Large intestine (tissue), 3 donors: ENCODE measurements around the gene RBM38. TPM values are rescaled to one million over a fixed set of nuclear protein-coding genes. Genes with fewer than 3 reads are reported as not detected.

Experiments
- DNase-seq, 2 donors: peaks; one replicate each; pipeline versions ENCODE4 v3.0.0 to v3.0.0-alpha.2; 2013
- H3K27ac ChIP-seq: one replicate; pipeline ENCODE4 v1.5.1; 2013; ENCODE audit warnings: low read length
- H3K27me3 ChIP-seq: 2 replicates; pipeline ENCODE4 v1.6.1; 2013; ENCODE audit warnings: low read length; ENCODE audit not compliant: control insufficient read depth, insufficient read depth
- H3K36me3 ChIP-seq: 2 replicates; pipeline ENCODE4 v1.6.1; 2013; ENCODE audit warnings: low read length; ENCODE audit not compliant: control insufficient read depth, insufficient read depth
- H3K4me1 ChIP-seq: one replicate; pipeline ENCODE4 v1.6.1; 2013; ENCODE audit warnings: low read length; ENCODE audit not compliant: control insufficient read depth, insufficient read depth
- H3K4me3 ChIP-seq: one replicate; pipeline ENCODE4 v1.5.1; 2013; ENCODE audit warnings: low read length
- H3K9me3 ChIP-seq: one replicate; pipeline ENCODE4 v1.6.1; 2013; ENCODE audit warnings: mild to moderate bottlenecking, low read depth, low read length, moderate library complexity; ENCODE audit not compliant: control insufficient read depth
- WGBS: methylation state at CpG from one replicate; pipeline ENCODE4 v1.1.5; 2013; ENCODE audit warnings: low lambda C conversion rate; ENCODE audit not compliant: insufficient coverage; 5-methylcytosine and 5-hydroxymethylcytosine counted together
- polyA plus RNA-seq: library from polyadenylated mRNA; unstranded; fragments of 120-200 nt; gene quantifications from one replicate; pipeline ENCODE4 v1.2.1, GENCODE V29; 2013

The RBM38 gene
- polyA plus RNA-seq, 1 donor, result 19.7 TPM

- 0% methylated on average over 1 of the region's 57 CpGs for WGBS
- no peak overlapping the region for H3K27ac ChIP-seq
- H3K4me1 ChIP-seq, result peaks cover 20% of the 10 kb centered on the region
- peaks cover 12% of the 10 kb centered on the region for H3K36me3 ChIP-seq
- peak overlapping the region; percentile 37 for H3K4me3 ChIP-seq
- H3K9me3 ChIP-seq, result no peaks in the 10 kb centered on the region
- peak; percentile 82 to 93 for DNase-seq
- no peaks in the 10 kb centered on the region for H3K27me3 ChIP-seq
Observed at GRCh38 chr20:57388953-57389694, 2.1 kb upstream of the RBM38 start.

- peak overlapping the region; percentile 37 for H3K4me3 ChIP-seq
- no peaks in the 10 kb centered on the region for H3K9me3 ChIP-seq
- H3K27ac ChIP-seq, result no peak overlapping the region
- no peaks in the 10 kb centered on the region for H3K27me3 ChIP-seq
- peak in 1 of 2 donors; percentile 45 for DNase-seq
- H3K36me3 ChIP-seq, result peaks cover 16% of the 10 kb centered on the region
- WGBS, result no CpG with 5 or more reads among the region's 52 CpGs
- peaks cover 15% of the 10 kb centered on the region for H3K4me1 ChIP-seq
Observed at GRCh38 chr20:57389695-57390603, 1.2 kb upstream of the RBM38 start.

DNA sequence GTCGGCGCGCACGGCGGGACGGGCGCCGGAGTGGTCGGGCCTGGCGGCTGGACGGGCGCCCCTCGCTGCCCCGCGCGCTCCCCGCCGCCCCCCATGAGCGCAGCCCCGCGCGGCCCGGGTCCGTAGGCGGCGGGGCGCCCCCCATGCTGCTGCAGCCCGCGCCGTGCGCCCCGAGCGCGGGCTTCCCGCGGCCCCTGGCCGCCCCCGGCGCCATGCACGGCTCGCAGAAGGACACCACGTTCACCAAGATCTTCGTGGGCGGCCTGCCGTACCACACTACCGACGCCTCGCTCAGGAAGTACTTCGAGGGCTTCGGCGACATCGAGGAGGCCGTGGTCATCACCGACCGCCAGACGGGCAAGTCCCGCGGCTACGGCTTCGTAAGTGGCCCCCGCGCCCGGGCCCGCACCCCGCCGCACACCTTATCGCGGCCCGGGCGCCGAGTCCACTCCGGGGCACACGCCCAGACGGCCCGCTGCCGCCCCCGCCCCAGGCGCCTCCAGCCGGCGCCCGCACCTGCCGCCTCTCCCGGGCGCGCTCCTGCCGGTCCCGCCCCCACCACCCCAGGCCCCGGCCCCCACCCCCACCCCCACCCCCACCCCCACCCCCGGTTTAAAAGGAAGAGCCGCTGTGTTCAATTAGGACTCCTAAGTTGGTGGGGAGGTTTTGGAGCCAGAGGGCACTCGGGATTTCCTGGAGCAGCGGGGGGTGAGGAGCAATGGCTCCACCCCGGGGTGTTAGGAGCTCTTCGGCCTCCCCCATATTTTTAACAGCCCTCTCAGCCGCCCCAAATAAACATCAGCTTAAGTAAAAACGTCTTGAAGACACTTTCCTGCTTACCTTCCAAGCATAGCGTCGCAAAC lies 474 bp downstream of the RBM38 start:
- H3K36me3 ChIP-seq, result peaks cover 30% of the 10 kb centered on the region
- H3K27me3 ChIP-seq, result no peaks in the 10 kb centered on the region
- no peaks in the 10 kb centered on the region for H3K9me3 ChIP-seq
- H3K4me3 ChIP-seq, result peak overlapping the region; percentile 50
- H3K4me1 ChIP-seq, result peaks cover 15% of the 10 kb centered on the region
- WGBS, result no CpG with 5 or more reads among the region's 98 CpGs
- no peak overlapping the region for H3K27ac ChIP-seq
- peak in 1 of 2 donors; percentile 61 for DNase-seq

DNA sequence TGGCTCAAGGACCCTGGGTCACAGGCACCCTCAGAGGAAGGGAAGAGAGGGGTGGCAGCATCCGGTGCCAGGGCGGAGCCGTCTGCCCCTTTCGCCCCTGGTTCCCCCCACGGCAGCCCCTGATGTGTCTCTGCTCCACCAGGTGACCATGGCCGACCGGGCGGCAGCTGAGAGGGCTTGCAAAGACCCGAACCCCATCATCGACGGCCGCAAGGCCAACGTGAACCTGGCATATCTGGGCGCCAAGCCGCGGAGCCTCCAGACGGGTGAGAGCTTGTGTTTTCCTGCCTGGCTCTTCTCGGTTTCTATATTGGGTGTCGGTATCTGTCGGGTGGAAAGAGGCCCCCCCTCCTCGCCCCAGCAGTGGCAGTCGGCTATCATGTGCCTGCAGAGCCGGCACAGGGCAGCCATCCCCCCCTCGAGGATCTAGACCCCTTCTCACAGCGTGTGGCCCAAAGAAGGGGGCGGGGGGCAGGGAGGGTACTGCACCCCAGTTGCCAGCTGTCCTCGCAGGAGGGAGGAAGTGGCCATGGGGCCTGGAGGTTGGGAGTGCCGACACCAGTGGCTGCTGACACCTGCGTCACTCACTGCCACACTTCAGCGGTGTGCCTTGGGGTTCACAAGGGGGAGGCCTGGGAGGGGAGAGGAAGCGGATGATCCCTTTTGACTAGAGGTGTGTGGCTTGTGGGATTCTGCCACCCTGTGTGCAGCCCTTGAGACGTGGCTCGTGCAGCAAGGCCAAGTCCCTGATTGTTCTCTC lies 1.5 kb downstream of the RBM38 start:
- Histone ChIP-seq H3K27ac (no peak overlapping the region), H3K4me1 (peaks cover 15% of the 10 kb centered on the region), H3K36me3 (peaks cover 41% of the 10 kb centered on the region), H3K27me3 (no peaks in the 10 kb centered on the region), H3K9me3 (no peaks in the 10 kb centered on the region), H3K4me3 (peak overlapping the region; percentile 43)
- DNase-seq, result peak in 1 of 2 donors; percentile 44
- WGBS, result no CpG with 5 or more reads among the region's 33 CpGs

DNA sequence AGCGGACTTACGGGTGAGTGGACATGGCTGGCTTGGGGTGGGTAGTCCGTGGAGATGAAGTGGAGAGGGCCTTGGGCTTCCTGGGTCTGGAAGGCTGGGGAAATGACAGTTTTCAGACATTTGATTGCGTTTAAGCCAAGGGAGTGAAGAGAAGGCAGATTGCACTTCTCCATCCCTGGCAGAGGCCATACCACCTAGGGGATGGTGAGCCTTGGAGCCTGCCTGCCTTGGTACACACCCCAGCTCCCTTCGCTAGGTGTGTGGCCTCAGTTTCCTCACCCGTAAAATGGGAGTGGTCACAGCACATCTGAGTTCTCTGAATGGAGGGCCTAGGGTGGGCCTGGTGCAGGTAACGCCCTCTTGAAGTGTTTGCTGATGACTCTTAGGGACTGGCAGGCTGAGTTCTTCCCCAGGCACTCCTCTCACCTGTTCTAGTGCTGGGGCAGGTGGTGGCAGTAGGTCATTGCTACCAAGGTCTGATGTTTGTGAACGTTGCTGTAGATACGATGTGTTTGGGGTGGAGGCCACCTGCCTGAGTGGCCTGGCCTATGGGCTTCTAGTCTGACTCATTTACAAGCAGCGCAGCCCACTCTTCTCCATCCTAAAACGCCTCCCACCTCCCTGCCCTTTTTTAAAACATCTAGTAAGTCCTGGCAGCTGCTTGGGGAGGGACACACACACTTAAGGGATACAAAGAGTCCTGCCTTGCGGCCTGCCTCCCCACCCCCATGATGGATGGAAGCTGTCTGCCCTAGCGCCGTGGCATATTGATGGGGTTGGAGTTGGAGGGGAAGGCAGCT lies 2.3 kb downstream of the RBM38 start:
- no peaks in the 10 kb centered on the region for H3K27me3 ChIP-seq
- peaks cover 3% of the 10 kb centered on the region for H3K9me3 ChIP-seq
- H3K27ac ChIP-seq, result no peak overlapping the region
- H3K36me3 ChIP-seq, result peaks cover 43% of the 10 kb centered on the region
- peak in 1 of 2 donors; percentile 14 for DNase-seq
- no peak overlapping the region for H3K4me3 ChIP-seq
- no CpG with 5 or more reads among the region's 14 CpGs for WGBS
- peaks cover 15% of the 10 kb centered on the region for H3K4me1 ChIP-seq

DNA sequence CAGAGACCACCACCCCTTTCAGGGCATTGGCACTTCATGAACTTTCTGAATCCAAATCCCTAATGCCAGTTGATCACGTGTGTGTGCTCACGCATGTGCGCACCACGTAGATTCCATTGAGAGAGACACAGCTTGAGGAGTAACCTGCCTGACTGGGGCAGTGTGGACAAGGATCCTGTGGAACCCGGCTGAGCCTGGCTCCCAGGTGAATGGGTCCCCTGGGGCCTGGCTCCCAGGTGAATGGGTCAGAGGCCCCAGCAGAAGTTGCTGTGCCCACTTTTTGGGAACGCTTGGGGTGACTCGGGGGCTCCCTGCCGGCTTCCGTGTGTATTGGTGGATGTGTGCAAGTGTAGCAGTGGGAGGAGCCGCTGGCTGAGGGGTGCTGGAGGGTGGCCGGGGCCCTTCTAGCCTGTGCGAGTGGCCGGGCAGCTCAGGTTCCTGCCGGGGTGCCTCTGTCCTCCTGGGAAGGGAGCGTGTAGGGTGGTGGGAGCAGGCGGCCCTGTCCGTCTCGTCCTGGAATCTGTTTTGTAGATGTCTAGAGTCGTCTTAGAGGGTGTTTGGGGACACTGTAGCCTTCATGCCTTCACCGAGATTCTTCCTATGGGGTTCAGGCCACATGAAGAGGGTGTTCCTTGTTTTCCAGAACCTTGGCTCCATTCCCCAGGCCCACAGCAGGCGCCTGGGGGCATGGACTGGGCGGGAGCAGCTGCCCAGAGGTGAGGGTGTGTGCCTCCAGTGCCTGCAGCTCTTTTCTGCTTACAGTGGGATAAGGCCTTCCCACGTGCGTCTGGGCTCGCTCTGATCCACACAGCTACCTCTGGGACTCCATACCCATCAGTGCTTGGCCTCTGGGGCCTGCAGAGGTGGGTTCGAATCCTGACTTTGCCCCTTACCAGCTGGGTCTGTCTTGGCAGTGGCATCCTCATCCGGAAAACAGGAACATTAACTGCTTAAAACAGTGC lies 3.2 kb downstream of the RBM38 start:
- H3K27ac ChIP-seq, result no peak overlapping the region
- DNase-seq, result no peak
- H3K9me3 ChIP-seq, result peaks cover 3% of the 10 kb centered on the region
- peaks cover 48% of the 10 kb centered on the region for H3K36me3 ChIP-seq
- no peak overlapping the region for H3K4me3 ChIP-seq
- peaks cover 15% of the 10 kb centered on the region for H3K4me1 ChIP-seq
- H3K27me3 ChIP-seq, result no peaks in the 10 kb centered on the region
- WGBS, result no CpG with 5 or more reads among the region's 27 CpGs

DNA sequence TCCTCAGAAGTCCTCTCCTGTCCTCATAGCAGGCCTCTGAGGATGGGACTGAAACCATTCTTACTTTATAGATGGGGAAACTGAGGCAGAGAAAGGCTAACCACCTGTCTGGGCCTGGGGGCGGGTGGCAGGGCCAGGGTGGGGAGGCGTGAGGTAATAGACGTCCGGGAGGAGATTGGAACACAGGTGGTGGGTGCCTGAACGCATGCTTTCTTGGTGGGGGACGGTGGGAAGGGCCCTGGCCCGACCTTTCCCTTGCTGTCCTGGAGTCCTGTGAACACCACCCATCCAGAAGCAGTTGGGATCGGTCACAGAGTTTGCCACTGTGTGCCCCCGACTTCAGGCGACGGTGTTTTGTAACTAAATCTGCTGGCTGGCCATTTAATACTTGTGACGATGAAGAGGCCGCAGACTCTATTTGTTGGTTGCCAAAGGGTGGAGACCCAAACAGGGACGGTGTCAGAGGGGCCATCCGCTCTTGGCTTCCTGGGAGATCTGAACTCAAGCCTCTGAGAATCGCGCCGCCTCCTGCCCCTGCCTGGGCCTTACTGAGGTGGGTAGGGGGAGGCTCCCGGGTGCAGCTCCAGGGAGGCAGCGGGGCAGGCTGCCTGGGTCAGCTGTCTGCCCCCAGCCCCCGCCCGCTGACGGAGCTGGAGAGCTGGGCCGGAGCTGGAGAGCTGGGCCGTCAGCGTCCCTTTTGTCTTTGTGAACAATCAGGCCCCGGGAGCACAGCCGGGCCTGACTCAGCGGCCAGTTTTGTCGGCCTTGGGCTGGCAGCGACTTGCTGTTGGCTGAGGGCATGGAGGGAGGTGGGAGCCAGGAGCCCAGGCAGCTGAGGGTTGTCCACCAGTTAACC lies 4.1 kb downstream of the RBM38 start:
- H3K4me3 ChIP-seq, result no peak overlapping the region
- H3K4me1 ChIP-seq, result peaks cover 7% of the 10 kb centered on the region
- DNase-seq, result no peak
- no peaks in the 10 kb centered on the region for H3K27me3 ChIP-seq
- peaks cover 3% of the 10 kb centered on the region for H3K9me3 ChIP-seq
- H3K27ac ChIP-seq, result no peak overlapping the region
- H3K36me3 ChIP-seq, result peaks cover 56% of the 10 kb centered on the region
- no CpG with 5 or more reads among the region's 31 CpGs for WGBS
